Measurements from ENCODE around the gene CLEC2A. TPM values are rescaled to one million over a fixed set of nuclear protein-coding genes. Genes with fewer than 3 reads are reported as not detected.

The CLEC2A gene
- total and polyA plus RNA-seq, 9 of the 15 experiments (the other 6 are each of a cell fraction or from before 2014, with no cell fraction given) = not detected

DNA sequence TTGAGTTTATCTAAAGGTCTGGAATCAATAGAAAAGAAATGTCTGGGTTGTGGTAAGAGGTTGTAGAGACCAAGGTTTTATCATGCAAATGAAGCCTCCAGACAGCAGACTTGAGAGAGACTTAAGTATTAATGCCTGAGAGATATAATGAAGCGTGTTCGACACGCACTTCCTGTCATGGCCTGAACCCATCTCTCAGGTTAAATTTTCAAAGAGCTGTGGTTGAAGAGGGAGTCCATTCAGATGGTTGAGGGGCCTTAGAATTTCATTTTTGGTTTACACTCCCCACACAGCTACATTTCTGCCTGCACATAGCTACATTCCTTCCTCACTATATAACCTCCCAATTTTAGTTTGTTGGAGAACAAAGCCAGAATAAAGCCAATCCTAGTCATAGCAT is 28.9 kb upstream of the CLEC2A start (continued):
- TF ChIP-seq ZNF280B (CRISPR knock-in tag; IDR thresholded peaks at IDR 0.05) (no peak), GTF3C2 (IDR thresholded peaks at IDR 0.05; ENCODE audit: borderline replicate concordance, extremely low read depth, insufficient read length) (no peak)

- H3K9ac ChIP-seq (ENCODE audit: insufficient read depth in 1 of 2, low read depth in 2 of 2, low read length in 2 of 2) = no peak overlapping the region
- ChIA-PET POLR2A (no interaction called here), CTCF (ENCODE audit: low intra/inter-chr PET ratio) (no interaction called here)
- intact Hi-C loops (cut with micrococcal nuclease) = no loop called here
- 0% methylated on average over 5 of the region's 5 CpGs for WGBS (ENCODE audit: insufficient coverage, low coverage, missing lambda C conversion rate)
- H3K4me3 ChIP-seq = no peak overlapping the region
- H2AFZ ChIP-seq (ENCODE audit: low read depth, low read length) = no peak overlapping the region
- H3K4me2 ChIP-seq (ENCODE audit: insufficient read depth, low read length) = no peak overlapping the region
- H3K4me1 ChIP-seq (replicated peaks in 1 of 2; ENCODE audit: control insufficient read depth in 2 of 2, insufficient read depth in 2 of 2, low read length in 2 of 2) = no peaks in the 10 kb centered on the region
- no peak for FAIRE-seq
- no peak overlapping the region for H3K27ac ChIP-seq (ENCODE audit: extremely low read depth, low read depth, low read length)
- no TSS peak for BruUV-seq (replicated peaks)
- no peaks in the 10 kb centered on the region for H3K9me1 ChIP-seq (ENCODE audit: control insufficient read depth, insufficient read depth, low read length)
- H3K36me3 ChIP-seq (ENCODE audit: control insufficient read depth, insufficient read depth, low read length) = no peaks in the 10 kb centered on the region
- no peaks in the 10 kb centered on the region for H4K20me1 ChIP-seq (replicated peaks; ENCODE audit: control insufficient read depth, insufficient read depth, low read length)
- in situ Hi-C loops (cut with MboI) = no loop called here
- H3K79me2 ChIP-seq (ENCODE audit: control insufficient read depth, insufficient read depth, low read length) = no peaks in the 10 kb centered on the region
- no peaks in the 10 kb centered on the region for H3K9me3 ChIP-seq (replicated peaks; ENCODE audit: control insufficient read depth, insufficient read depth, low read depth, low read length)
- TF ChIP-seq, protein P1, sequence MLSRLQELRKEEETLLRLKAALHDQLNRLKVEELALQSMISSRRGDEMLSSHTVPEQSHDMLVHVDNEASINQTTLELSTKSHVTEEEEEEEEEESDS (CRISPR knock-in tag; IDR thresholded peaks at IDR 0.05) = no peak
- TF ChIP-seq SLC30A9 (CRISPR knock-in tag; IDR thresholded peaks at IDR 0.05) (no peak), PYGO2 (tag; IDR thresholded peaks at IDR 0.05) (no peak), POLR2A (conservative IDR thresholded peaks at IDR 0.05) (no peak), ZNF384 (IDR thresholded peaks at IDR 0.05; ENCODE audit: low read depth, low read length) (no peak), PHF21A (IDR thresholded peaks at IDR 0.05; ENCODE audit: borderline replicate concordance, low read depth) (no peak)
- DNase-seq (ENCODE audit: extremely low read depth in 1 of 4, low spot score in 3 of 4) = no peak
- ATAC-seq = no peak
- no peaks in the 10 kb centered on the region; a peak in 1 of 5 replicates for H3K27me3 ChIP-seq (ENCODE audit: control insufficient read depth in 2 of 2, insufficient read depth in 2 of 2, low read length in 2 of 2)
These were observed 28.4 kb upstream of the CLEC2A start for GRCh38 chr12:9960590-9960989.
